ENCODE measurements around the gene BRAF.
"Not testable (repeated sequence)": the region's sequence is repeated elsewhere in the genome, so short reads cannot be mapped to it uniquely, and the experiment has no call there.

The BRAF gene

DNA sequence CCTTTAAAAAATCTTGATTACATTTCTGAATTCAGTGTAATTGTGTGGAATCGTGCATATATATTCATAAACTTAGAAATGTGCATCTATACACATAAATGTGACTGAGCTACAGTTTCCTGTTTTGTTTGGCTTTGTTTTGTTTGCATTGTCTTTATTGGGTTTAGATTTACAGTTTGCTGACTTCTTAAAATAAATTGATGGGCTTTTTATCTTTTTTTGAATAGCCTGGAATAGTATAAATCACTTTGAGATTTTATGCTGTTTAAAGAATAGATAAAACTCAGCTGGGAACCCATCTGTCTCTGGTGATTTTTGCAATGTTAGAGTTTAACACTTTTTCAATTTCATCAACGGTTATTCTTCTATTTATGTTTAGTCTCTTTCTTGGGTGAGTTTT lies 21.2 kb upstream of the BRAF start:
- DNase-seq (ENCODE audit: low read depth, low spot score): no peak
- TF ChIP-seq, protein P1, sequence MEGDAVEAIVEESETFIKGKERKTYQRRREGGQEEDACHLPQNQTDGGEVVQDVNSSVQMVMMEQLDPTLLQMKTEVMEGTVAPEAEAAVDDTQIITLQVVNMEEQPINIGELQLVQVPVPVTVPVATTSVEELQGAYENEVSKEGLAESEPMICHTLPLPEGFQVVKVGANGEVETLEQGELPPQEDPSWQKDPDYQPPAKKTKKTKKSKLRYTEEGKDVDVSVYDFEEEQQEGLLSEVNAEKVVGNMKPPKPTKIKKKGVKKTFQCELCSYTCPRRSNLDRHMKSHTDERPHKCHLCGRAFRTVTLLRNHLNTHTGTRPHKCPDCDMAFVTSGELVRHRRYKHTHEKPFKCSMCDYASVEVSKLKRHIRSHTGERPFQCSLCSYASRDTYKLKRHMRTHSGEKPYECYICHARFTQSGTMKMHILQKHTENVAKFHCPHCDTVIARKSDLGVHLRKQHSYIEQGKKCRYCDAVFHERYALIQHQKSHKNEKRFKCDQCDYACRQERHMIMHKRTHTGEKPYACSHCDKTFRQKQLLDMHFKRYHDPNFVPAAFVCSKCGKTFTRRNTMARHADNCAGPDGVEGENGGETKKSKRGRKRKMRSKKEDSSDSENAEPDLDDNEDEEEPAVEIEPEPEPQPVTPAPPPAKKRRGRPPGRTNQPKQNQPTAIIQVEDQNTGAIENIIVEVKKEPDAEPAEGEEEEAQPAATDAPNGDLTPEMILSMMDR (IDR thresholded peaks at IDR 0.05; ENCODE audit: low read depth, low read length): no peak
- no peak overlapping the region for H3K4me3 ChIP-seq (ENCODE audit: low read depth, low read length)
- in situ Hi-C loops (cut with HindIII; ENCODE audit: low sequenced_read_pairs): no loop called here

DNA sequence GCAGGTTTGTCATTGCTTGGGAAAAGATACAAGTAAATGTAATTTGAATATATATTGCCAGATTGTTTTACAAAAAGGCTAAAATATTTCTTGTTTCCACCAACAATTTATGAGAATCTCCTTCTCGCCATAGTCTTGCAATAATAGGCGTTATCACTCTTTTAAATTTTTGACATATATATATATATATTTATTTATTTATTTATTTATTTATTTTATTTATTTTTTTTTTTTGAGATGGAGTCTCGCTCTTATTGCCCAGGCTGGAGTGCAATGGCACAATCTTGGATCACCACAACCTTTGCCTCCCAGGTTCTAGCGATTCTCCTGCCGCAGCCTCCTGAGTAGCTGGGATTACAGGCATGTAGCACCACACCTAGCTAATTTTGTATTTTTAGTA lies 17.5 kb upstream of the BRAF start:
- H3K4me3 ChIP-seq (ENCODE audit: low read depth, low read length); in situ Hi-C loops (cut with HindIII; ENCODE audit: low sequenced_read_pairs); DNase-seq (ENCODE audit: low read depth, low spot score): not testable (repeated sequence)

DNA sequence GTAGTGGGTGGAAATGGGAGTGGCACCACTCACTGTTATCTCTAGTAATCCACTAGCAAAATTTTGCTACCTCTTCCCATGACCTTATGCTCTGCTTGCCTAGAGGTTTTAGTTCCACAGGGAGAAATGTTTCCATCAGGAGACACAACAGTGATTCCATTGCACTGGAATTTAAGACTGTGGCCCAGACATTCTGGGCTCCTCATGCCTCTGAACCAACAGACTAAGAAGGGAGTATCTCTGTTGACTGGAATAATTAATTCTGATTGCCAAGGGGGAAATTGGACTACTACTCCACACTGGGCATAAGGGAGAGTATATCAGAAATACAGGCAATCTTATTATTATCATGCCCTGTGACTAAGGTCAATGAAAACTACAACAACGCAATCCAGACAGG lies 16.2 kb upstream of the BRAF start:
- H3K4me3 ChIP-seq (ENCODE audit: low read depth, low read length): no peak overlapping the region
- TF ChIP-seq, protein P1 (IDR thresholded peaks at IDR 0.05; ENCODE audit: low read depth, low read length): no peak
- in situ Hi-C loops (cut with HindIII; ENCODE audit: low sequenced_read_pairs): no loop called here
- DNase-seq (ENCODE audit: low read depth, low spot score): no peak

DNA sequence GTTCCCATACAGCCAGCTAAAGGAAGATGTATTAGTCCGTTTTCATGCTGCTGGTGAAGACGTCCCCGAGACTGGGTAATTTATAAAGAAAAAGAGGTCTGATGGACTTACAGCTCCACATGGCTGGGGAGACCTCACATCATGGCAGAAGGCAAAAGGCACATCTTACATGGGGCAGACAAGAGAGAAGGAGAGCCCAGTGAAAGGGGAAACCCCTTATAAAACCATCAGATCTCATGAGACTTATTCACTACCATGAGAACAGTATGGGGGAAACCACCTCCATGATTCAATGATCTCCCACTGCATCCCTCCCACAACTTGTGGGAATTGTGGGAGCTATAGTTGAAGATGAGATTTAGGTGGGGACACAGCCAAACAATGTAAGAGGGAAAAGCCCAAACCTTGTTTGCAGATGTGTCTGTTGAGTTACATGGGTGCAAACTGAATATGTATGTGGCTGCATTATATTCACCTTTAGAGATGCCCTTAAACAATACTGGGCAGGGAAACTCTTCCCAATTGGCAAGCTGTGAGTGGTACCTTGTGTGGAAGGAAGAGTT lies 13.1 kb upstream of the BRAF start:
- TF ChIP-seq, protein P1 (IDR thresholded peaks at IDR 0.05; ENCODE audit: low read depth, low read length): no peak
- DNase-seq (ENCODE audit: low read depth, low spot score): no peak
- no peak overlapping the region for H3K4me3 ChIP-seq (ENCODE audit: low read depth, low read length)
- in situ Hi-C loops (cut with HindIII; ENCODE audit: low sequenced_read_pairs): no loop called here

DNA sequence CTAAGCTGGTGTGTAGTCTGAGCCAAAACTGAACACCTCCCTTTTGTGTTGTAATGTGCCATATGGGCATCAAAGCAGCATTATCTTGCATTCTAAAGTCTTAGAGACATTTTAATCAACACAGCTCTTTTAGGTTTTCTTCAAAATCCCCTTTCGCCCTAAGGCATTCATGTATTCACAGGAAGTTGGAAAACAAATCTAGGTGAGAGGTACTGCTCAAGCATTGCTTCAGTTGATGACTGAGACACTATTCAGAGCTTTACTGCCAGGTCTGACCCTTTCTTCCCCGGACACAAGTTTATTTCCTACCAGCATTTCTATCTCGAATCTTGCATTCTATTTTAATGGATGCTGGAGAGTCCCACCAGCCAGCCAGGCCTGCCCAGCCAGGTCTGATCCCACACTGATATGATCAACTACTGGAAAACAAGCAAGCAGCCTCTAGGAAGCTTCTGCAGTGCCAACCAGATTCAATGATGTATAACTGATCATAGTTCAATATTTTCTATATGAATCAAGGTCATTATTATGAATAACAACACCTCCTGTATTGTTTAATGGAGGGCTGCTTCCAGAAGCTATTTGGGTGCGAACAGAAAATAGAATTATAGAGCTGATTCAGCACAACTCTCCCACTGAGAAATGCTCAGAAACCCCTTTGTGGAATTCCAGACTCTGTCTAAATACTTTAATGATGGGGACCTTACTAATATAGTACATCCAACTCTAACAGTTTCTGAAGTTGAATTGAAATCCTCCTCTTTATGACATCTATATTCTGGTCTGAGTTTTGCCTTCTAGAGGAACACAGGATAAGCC lies 4.0 kb upstream of the BRAF start:
- in situ Hi-C loops (cut with HindIII; ENCODE audit: low sequenced_read_pairs): no loop called here
- TF ChIP-seq, protein P1 (IDR thresholded peaks at IDR 0.05; ENCODE audit: low read depth, low read length): no peak
- H3K4me3 ChIP-seq (ENCODE audit: low read depth, low read length): no peak overlapping the region
- DNase-seq (ENCODE audit: low read depth, low spot score): no peak

DNA sequence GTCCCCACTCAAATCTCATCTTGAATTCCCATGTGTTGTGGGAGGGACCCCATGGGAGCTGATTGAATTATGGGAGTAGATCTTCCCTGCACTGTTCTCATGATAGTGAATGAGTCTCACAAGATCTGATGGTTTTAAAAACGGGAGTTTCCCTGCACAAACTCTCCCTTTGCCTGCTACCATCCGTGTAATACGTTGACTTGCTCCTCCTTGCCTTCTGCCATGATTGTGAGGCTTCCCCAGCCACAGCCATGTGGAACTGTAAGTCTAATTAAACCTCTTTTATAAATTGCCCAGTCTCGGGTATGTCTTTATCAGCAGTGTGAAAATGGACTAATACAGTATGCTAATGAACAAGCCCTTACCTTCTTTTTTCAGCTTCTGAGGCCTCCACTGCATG lies 3.2 kb upstream of the BRAF start:
- H3K4me3 ChIP-seq (ENCODE audit: low read depth, low read length); in situ Hi-C loops (cut with HindIII; ENCODE audit: low sequenced_read_pairs); DNase-seq (ENCODE audit: low read depth, low spot score): not testable (repeated sequence)

DNA sequence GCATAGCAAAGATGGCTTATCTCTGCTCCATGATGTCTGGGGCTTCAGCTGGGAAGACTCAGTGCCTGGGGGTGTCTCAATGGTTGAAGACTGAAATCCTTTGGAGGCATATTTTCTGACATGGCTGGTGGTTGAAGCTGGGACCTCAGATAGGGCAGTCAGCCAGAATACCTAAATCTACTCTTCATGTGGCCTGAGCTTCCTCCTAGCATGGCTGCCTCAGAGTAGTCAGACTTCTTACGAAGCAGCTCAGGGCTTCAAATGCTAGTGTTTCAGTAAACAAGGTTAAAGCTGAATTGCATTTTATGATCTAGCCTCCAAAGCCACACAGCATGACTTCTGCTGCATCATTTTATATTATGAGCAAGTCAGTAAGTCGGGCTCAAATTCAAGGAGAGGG lies 2.6 kb upstream of the BRAF start:
- no peak overlapping the region for H3K4me3 ChIP-seq (ENCODE audit: low read depth, low read length)
- TF ChIP-seq, protein P1 (IDR thresholded peaks at IDR 0.05; ENCODE audit: low read depth, low read length): no peak
- DNase-seq (ENCODE audit: low read depth, low spot score): no peak
- in situ Hi-C loops (cut with HindIII; ENCODE audit: low sequenced_read_pairs): no loop called here
